ENCODE measurements around the gene ELK3.
"Not testable (repeated sequence)": the region's sequence is repeated elsewhere in the genome, so short reads cannot be mapped to it uniquely, and the experiment has no call there.

The ELK3 gene

DNA sequence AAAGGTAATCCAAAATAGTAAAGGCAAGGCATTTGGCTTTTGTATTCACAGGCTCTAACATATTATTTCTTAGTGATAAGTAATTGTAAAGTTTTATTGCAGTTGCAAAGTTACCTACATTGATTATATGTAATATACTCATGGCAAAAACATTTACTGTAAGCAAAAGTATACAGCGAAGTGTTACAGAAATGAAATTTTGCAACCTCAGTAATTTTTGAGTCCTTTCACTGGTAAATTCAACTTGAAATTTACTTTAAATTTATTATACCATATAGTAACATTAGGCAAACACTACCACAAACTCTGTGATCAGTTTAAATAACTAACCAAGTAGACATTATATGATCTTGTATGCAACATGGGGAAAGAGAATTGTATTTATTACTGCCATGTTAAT is 117.0 kb downstream of the ELK3 start:
- Histone ChIP-seq H3K4me1 (ENCODE audit: control insufficient read depth, insufficient read depth, low read length) (no peaks in the 10 kb centered on the region), H3K27me3 (ENCODE audit: control insufficient read depth in 1 of 2, insufficient read depth in 2 of 2, low read length in 2 of 2) (no peaks in the 10 kb centered on the region), H3K9ac (ENCODE audit: low read length in 2 of 2) (no peak overlapping the region), H3K4me3 (ENCODE audit: low read length in 2 of 2) (no peak overlapping the region), H3K36me3 (ENCODE audit: control insufficient read depth in 2 of 2, insufficient read depth in 2 of 2, low read length in 2 of 2) (peaks cover 0 to 3% of the 10 kb centered on the region in 2 donors), H3K27ac (ENCODE audit: low read length) (no peak overlapping the region), H3K9me3 (ENCODE audit: control insufficient read depth in 2 of 2, low read length in 2 of 2) (no peaks in the 10 kb centered on the region)

DNA sequence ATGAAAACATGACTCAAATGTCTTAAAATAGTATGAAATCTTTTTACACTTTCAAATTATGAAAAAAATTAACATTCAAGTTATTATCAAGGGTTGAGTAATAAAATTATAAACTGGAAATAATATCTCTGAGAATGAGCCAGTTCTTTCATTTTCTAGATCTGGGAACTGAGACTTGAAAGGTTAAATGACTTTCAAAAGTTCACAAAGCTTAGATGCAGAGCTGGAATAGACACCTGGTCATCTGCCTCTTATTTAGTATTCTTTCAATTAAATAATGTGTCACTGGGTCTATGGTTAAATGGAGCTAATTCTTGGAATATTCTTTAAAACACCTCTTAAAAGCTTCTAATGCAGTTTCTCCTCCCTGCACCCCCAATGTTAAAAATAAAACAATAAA is 119.4 kb downstream of the ELK3 start:
- H3K9ac ChIP-seq (ENCODE audit: low read length in 2 of 2), result no peak overlapping the region
- no peak overlapping the region for H3K27ac ChIP-seq (ENCODE audit: low read length)
- H3K4me3 ChIP-seq (ENCODE audit: low read length in 2 of 2), result no peak overlapping the region
- no peaks in the 10 kb centered on the region for H3K9me3 ChIP-seq (ENCODE audit: control insufficient read depth in 2 of 2, low read length in 2 of 2)
- no peaks in the 10 kb centered on the region for H3K4me1 ChIP-seq (ENCODE audit: control insufficient read depth, insufficient read depth, low read length)
- H3K27me3 ChIP-seq (ENCODE audit: control insufficient read depth in 1 of 2, insufficient read depth in 2 of 2, low read length in 2 of 2), result no peaks in the 10 kb centered on the region
- H3K36me3 ChIP-seq (ENCODE audit: control insufficient read depth in 2 of 2, insufficient read depth in 2 of 2, low read length in 2 of 2), result peaks cover 0 to 3% of the 10 kb centered on the region in 2 donors

- Histone ChIP-seq H3K9ac (ENCODE audit: low read length in 2 of 2) (no peak overlapping the region), H3K27me3 (ENCODE audit: control insufficient read depth in 1 of 2, insufficient read depth in 2 of 2, low read length in 2 of 2) (no peaks in the 10 kb centered on the region), H3K9me3 (ENCODE audit: control insufficient read depth in 2 of 2, low read length in 2 of 2) (no peaks in the 10 kb centered on the region), H3K4me1 (ENCODE audit: control insufficient read depth, insufficient read depth, low read length) (no peaks in the 10 kb centered on the region), H3K36me3 (ENCODE audit: control insufficient read depth in 2 of 2, insufficient read depth in 2 of 2, low read length in 2 of 2) (peaks cover 0 to 3% of the 10 kb centered on the region in 2 donors), H3K27ac (ENCODE audit: low read length) (no peak overlapping the region), H3K4me3 (ENCODE audit: low read length in 2 of 2) (no peak overlapping the region)
Observed at GRCh38 chr12:96314723-96315122, 120.5 kb downstream of the ELK3 start.

- H3K4me1 ChIP-seq (ENCODE audit: control insufficient read depth, insufficient read depth, low read length); H3K9ac ChIP-seq (ENCODE audit: low read length in 2 of 2); H3K36me3 ChIP-seq (ENCODE audit: control insufficient read depth in 2 of 2, insufficient read depth in 2 of 2, low read length in 2 of 2); H3K9me3 ChIP-seq (ENCODE audit: control insufficient read depth in 2 of 2, low read length in 2 of 2); H3K27me3 ChIP-seq (ENCODE audit: control insufficient read depth in 1 of 2, insufficient read depth in 2 of 2, low read length in 2 of 2); H3K27ac ChIP-seq (ENCODE audit: low read length): not testable (repeated sequence)
- peak overlapping the region in 1 of 2 donors; percentile 15 for H3K4me3 ChIP-seq (ENCODE audit: low read length in 2 of 2)
Observed at GRCh38 chr12:96315741-96316481, 121.7 kb downstream of the ELK3 start.

DNA sequence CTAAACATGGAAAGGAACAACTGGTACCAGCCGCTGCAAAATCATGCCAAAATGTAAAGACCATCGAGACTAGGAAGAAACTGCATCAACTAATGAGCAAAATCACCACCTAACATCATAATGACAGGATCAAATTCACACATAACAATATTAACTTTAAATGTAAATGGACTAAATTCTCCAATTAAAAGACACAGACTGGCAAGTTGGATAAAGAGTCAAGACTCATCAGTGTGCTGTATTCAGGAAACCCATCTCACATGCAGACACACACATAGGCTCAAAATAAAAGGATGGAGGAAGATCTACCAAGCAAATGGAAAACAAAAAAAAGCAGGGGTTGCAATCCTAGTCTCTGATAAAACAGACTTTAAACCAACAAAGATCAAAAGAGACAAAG is 123.6 kb downstream of the ELK3 start:
- H3K27ac ChIP-seq (ENCODE audit: low read length); H3K9ac ChIP-seq (ENCODE audit: low read length in 2 of 2); H3K36me3 ChIP-seq (ENCODE audit: control insufficient read depth in 2 of 2, insufficient read depth in 2 of 2, low read length in 2 of 2); H3K4me1 ChIP-seq (ENCODE audit: control insufficient read depth, insufficient read depth, low read length); H3K4me3 ChIP-seq (ENCODE audit: low read length in 2 of 2); H3K27me3 ChIP-seq (ENCODE audit: control insufficient read depth in 1 of 2, insufficient read depth in 2 of 2, low read length in 2 of 2); H3K9me3 ChIP-seq (ENCODE audit: control insufficient read depth in 2 of 2, low read length in 2 of 2): not testable (repeated sequence)

Data from stomach smooth muscle (tissue), 2 donors.